GM12878 (cell line): Measurements from ENCODE around the gene SLC22A12.

ENCODE experiments used
- JUNB ChIP-seq: IDR thresholded peaks from 2 replicates; pipeline ENCODE4 v1.6.1; 2016; ENCODE audit warnings: antibody characterized with exemption, mild to moderate bottlenecking
- NBN ChIP-seq: fragments of 450-650 bp; IDR thresholded peaks from 2 replicates; pipeline ENCODE4 v1.6.1; 2016
- RAD21 ChIP-seq: IDR thresholded peaks from 2 replicates; pipeline ENCODE4 v1.6.1; 2011; ENCODE audit warnings: mild to moderate bottlenecking, low read depth, low read length, moderate library complexity; ENCODE audit not compliant: insufficient read depth
- SMC3 ChIP-seq: IDR thresholded peaks from 2 replicates; pipeline ENCODE4 v1.6.1; 2011; ENCODE audit warnings: low read length, improper control_type of control experiment, borderline replicate concordance
- TF ChIP-seq, protein P1 (sequence below), 3 experiments: IDR thresholded peaks in 2 of 3; conservative IDR thresholded peaks in 1 of 3; 2 replicates each; pipeline ENCODE4 v1.5.1; 2011; ENCODE audit warnings: low read depth in 3 of 3, low read length in 3 of 3, mild to moderate bottlenecking in 3 of 3, control low read depth in 2 of 3, moderate library complexity in 2 of 3, inconsistent platforms in 1 of 3, mixed read lengths in 1 of 3; ENCODE audit not compliant: control insufficient read depth in 2 of 3, insufficient read depth in 1 of 3; ENCODE audit errors: extremely low read depth in 1 of 3

DNA sequence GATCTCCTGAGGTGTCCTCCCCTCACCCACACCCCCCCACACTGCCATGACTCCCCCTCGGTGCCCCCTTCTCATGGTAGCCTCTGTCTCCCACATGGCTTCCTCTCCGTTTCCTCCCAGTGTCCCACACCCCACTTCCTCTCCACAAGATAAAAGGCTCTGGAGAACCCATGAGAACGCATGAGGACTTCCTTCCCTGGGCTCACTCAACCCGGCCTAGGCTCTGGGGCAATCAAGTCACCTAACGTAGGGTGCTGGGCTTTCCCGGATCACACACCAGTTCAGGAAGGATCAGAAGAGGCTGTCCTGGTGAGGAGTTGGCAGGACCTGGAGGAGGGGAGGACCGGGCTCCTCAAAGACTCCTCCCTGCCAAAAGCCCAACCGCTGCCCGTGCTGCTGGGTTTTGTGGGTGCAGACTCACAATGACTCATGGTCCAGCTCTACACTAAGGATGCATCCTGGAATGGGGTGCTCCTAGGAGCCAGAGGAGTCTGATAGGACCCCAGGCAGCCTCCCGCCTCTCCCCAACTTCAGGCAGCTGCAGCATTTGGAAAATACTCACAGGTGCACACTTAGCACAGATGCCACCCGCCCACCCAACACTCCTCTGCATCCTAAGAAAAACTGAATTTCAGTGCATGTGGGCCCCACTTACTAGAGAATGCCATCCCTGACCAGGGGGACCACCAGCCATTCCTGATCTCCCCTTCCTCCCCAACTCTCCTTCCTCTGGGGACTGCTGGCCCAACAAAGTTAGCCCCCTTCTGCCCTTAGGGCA lies 21.0 kb downstream of the SLC22A12 start:
- TF ChIP-seq RAD21 (no peak), NBN (no peak), SMC3 (no peak), JUNB (no peak)
- TF ChIP-seq, protein P1, sequence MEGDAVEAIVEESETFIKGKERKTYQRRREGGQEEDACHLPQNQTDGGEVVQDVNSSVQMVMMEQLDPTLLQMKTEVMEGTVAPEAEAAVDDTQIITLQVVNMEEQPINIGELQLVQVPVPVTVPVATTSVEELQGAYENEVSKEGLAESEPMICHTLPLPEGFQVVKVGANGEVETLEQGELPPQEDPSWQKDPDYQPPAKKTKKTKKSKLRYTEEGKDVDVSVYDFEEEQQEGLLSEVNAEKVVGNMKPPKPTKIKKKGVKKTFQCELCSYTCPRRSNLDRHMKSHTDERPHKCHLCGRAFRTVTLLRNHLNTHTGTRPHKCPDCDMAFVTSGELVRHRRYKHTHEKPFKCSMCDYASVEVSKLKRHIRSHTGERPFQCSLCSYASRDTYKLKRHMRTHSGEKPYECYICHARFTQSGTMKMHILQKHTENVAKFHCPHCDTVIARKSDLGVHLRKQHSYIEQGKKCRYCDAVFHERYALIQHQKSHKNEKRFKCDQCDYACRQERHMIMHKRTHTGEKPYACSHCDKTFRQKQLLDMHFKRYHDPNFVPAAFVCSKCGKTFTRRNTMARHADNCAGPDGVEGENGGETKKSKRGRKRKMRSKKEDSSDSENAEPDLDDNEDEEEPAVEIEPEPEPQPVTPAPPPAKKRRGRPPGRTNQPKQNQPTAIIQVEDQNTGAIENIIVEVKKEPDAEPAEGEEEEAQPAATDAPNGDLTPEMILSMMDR (IDR thresholded peaks at IDR 0.05 in 2 of 3, conservative IDR thresholded peaks at IDR 0.05 in 1 of 3; ENCODE audit: control insufficient read depth in 2 of 3, extremely low read depth in 1 of 3, insufficient read depth in 1 of 3, low read depth in 3 of 3, low read length in 3 of 3) = no peak
